Memory B cell (primary cell): ENCODE results near the gene PARP2.

Experiments
- ATAC-seq: fragments of 150-1000 bp; cut with Tn5 transposase; 2 replicates; pipeline ENCODE4 v1.10.0; 2021; ENCODE audit warnings: low read depth, mild to moderate bottlenecking, moderate library complexity
- DNase-seq, 2 donors: peaks; one replicate each; pipeline ENCODE4 v3.0.0; 2022; ENCODE audit warnings: low spot score in 2 of 2
- H3K27ac Mint-ChIP-seq: one replicate; pipeline ENCODE4 v1.8.0; 2022; ENCODE audit warnings: mild to moderate bottlenecking, moderate library complexity, mixed read lengths
- H3K27me3 Mint-ChIP-seq: one replicate; pipeline ENCODE4 v1.8.0; 2022; ENCODE audit warnings: mixed read lengths
- H3K36me3 Mint-ChIP-seq: one replicate; pipeline ENCODE4 v1.8.0; 2022; ENCODE audit warnings: mild to moderate bottlenecking, mixed read lengths
- H3K4me1 Mint-ChIP-seq: one replicate; pipeline ENCODE4 v1.8.0; 2022; ENCODE audit warnings: mixed read lengths
- H3K4me3 Mint-ChIP-seq: one replicate; pipeline ENCODE4 v1.8.0; 2022; ENCODE audit warnings: mild to moderate bottlenecking, moderate library complexity, mixed read lengths
- H3K9me3 Mint-ChIP-seq: one replicate; pipeline ENCODE4 v1.8.0; 2022; ENCODE audit warnings: mixed read lengths

The PARP2 gene, protein sequence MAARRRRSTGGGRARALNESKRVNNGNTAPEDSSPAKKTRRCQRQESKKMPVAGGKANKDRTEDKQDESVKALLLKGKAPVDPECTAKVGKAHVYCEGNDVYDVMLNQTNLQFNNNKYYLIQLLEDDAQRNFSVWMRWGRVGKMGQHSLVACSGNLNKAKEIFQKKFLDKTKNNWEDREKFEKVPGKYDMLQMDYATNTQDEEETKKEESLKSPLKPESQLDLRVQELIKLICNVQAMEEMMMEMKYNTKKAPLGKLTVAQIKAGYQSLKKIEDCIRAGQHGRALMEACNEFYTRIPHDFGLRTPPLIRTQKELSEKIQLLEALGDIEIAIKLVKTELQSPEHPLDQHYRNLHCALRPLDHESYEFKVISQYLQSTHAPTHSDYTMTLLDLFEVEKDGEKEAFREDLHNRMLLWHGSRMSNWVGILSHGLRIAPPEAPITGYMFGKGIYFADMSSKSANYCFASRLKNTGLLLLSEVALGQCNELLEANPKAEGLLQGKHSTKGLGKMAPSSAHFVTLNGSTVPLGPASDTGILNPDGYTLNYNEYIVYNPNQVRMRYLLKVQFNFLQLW

DNA sequence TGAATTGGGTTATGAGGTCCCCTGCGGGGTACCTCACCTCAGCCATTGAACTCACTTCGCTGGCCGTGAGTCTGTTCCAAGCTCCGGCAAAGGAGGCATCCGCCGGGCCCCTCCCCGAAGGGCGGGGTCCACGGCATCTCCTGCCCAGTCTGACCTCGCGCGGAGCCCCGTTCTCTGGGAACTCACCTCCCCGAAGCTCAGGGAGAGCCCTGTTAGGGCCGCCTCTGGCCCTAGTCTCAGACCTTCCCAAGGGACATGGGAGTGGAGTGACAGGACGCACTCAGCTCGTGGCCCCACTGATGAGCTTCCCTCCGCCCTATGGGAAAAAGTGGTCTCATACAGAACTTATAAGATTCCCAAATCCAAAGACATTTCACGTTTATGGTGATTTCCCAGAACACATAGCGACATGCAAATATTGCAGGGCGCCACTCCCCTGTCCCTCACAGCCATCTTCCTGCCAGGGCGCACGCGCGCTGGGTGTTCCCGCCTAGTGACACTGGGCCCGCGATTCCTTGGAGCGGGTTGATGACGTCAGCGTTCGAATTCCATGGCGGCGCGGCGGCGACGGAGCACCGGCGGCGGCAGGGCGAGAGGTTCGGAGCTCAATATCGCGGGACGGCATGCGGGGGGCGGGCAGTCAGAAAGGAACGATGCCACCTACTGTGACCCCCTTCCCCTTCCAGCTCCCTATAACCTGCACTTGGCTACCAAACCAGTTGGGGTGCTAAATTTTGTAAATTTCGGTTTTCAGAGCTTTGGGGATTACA, at the start of gene PARP2:
TSS of gene PARP2 (plus strand) at position 544 of the 770 bp plus-strand sequence. CDS start at position 551, 7 bp downstream.
- Mint-ChIP-seq H3K4me3 (peak within 1 kb of the TSS; percentile 96), H3K27me3 (no peaks in the 10 kb centered on the region), H3K4me1 (peaks cover 14% of the 10 kb centered on the region), H3K27ac (peak within 1 kb of the TSS; percentile 98), H3K36me3 (peaks cover 5% of the 10 kb centered on the region), H3K9me3 (no peaks in the 10 kb centered on the region)
- DNase-seq: peak; percentile 89 to 92
- peak; percentile 76 for ATAC-seq

DNA sequence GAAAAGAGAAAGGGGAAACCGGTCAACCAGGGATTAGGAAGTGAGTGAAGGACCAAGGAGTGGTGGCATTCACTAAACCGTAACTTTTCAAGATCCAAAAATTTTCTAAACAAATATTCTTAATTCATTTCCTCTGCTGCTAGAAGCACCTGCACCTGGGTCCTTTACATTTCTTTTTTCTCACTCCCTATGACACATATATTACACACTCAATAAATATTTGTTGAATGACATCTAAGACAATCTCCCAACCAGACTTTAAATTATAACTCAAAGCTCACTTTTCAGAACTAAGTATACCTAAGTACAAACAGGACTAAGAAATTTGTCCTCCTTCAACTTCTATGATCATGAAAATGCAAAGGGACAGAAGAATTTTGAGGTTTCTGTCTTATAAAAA, 48.8 kb upstream of the PARP2 start:
- no peak overlapping the region for H3K4me3 Mint-ChIP-seq
- ATAC-seq (no peak), DNase-seq (no peak)
- H3K27ac Mint-ChIP-seq: peak overlapping the region; percentile 88
- no peaks in the 10 kb centered on the region for H3K27me3 Mint-ChIP-seq
- no peaks in the 10 kb centered on the region for H3K9me3 Mint-ChIP-seq
- H3K36me3 Mint-ChIP-seq: peaks cover 56% of the 10 kb centered on the region
- peaks cover 13% of the 10 kb centered on the region for H3K4me1 Mint-ChIP-seq

GRCh38 chr14:20295067-20295466, 48.4 kb upstream of the PARP2 start:
- Mint-ChIP-seq H3K9me3 (no peaks in the 10 kb centered on the region), H3K27me3 (no peaks in the 10 kb centered on the region), H3K4me1 (peaks cover 13% of the 10 kb centered on the region), H3K4me3 (no peak overlapping the region), H3K36me3 (peaks cover 55% of the 10 kb centered on the region), H3K27ac (peak overlapping the region; percentile 88)
- DNase-seq (no peak), ATAC-seq (peak; percentile 88)

- no peaks in the 10 kb centered on the region for H3K9me3 Mint-ChIP-seq
- ATAC-seq (no peak), DNase-seq (no peak)
- H3K36me3 Mint-ChIP-seq: peaks cover 41% of the 10 kb centered on the region
- H3K4me3 Mint-ChIP-seq: no peak overlapping the region
- H3K4me1 Mint-ChIP-seq: peaks cover 24% of the 10 kb centered on the region
- no peaks in the 10 kb centered on the region for H3K27me3 Mint-ChIP-seq
- no peak overlapping the region for H3K27ac Mint-ChIP-seq
These were observed 41.2 kb upstream of the PARP2 start for GRCh38 chr14:20302042-20302755.

DNA sequence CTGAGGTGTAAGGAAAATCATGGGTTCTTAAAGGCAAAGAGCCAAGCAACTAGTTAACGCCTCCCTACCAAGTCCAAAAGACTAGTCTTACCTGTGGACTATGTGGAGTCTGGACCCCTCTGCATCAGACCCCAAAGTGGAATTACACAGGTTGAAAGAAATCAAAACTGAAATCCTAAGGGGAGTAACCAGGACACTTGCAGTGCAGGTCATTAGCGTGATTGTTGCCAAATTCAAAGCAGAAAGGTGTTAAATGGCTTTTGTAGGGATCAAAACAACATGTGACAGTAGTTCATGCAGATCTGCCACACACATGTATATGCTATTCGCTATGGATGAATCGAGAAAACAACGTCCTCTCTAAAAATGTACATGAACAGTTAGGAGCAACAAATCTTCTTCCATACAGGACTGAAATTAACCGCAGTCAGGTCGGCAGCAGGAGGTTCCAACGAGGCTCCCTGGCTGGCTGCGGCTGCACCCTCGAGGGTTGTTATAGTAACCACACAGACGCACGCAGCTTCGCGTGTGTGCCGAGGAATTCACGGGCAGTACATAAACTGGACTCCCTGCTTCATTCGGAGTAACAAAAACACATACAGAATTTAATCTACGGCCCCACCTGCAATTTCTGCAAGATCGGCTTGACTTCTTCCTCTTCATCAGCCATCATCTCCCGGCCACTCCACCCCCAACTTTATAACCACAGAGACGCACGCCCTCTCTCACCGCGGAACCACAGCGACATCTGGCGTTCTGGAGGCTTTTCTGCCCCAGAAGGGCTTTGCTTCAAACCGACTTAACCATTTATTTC, 38.0 kb upstream of the PARP2 start, which contains the start of gene TTC5:
TSS of gene TTC5 (minus strand) at position 687 of the 814 bp plus-strand sequence. CDS start at position 673, 14 bp downstream.
- H3K4me3 Mint-ChIP-seq: peak within 1 kb of the TSS; percentile 89
- DNase-seq (peak; percentile 95 to 96), ATAC-seq (peak; percentile 99)

DNA sequence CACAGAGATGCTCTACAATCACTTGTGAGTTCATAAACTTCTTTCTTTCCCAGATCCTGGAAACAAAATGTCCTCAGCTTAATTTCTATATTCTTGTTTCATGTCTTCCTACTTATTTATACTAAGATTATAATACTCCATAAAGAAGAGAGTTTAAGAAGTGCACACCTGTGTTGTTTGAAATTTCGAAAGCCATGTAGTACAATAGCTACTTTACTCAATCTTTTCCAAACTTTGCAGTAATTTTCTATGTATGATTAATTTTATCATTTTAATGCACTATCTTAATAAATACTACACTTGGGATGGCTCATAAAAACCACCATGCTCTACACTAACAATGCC, 37.4 kb upstream of the PARP2 start:
- DNase-seq (no peak), ATAC-seq (no peak)
- Mint-ChIP-seq H3K4me3 (peak overlapping the region; percentile 89), H3K4me1 (peaks cover 22% of the 10 kb centered on the region), H3K36me3 (peaks cover 15% of the 10 kb centered on the region), H3K9me3 (no peaks in the 10 kb centered on the region), H3K27ac (peak overlapping the region; percentile 68), H3K27me3 (no peaks in the 10 kb centered on the region)

More for the DNA sequence above, 38.0 kb upstream of the PARP2 start, which contains the start of gene TTC5:
- no peaks in the 10 kb centered on the region for H3K9me3 Mint-ChIP-seq
- H3K4me1 Mint-ChIP-seq: peaks cover 24% of the 10 kb centered on the region
- H3K27ac Mint-ChIP-seq: peak within 1 kb of the TSS; percentile 68
- H3K36me3 Mint-ChIP-seq: peaks cover 21% of the 10 kb centered on the region
- H3K27me3 Mint-ChIP-seq: no peaks in the 10 kb centered on the region

DNA sequence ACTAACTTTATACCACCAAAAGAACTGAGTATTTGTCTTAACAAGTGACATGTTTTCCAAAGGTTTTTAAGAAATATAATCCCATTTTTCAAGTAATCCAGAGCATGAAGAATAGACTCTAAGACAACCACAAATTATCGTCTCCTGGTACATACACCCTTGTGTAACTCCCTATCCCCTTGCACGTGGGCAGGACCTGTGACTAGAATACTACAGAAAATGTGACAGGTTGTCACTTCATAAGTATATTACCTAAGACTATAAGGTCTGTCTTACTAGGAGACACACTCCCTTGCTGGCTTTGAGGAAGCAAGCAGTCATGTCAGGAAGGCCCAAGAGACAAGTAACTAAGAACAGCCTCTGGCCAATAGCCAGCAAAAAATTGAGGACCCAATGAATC, 29.4 kb upstream of the PARP2 start:
- peaks cover 15% of the 10 kb centered on the region for H3K36me3 Mint-ChIP-seq
- H3K4me1 Mint-ChIP-seq: no peaks in the 10 kb centered on the region
- no peaks in the 10 kb centered on the region for H3K27me3 Mint-ChIP-seq
- DNase-seq (no peak), ATAC-seq (no peak)
- no peak overlapping the region for H3K27ac Mint-ChIP-seq
- no peaks in the 10 kb centered on the region for H3K9me3 Mint-ChIP-seq
- H3K4me3 Mint-ChIP-seq: no peak overlapping the region

- H3K4me1 Mint-ChIP-seq: no peaks in the 10 kb centered on the region
- H3K36me3 Mint-ChIP-seq: peaks cover 13% of the 10 kb centered on the region
- ATAC-seq (no peak), DNase-seq (no peak)
- no peaks in the 10 kb centered on the region for H3K27me3 Mint-ChIP-seq
- H3K9me3 Mint-ChIP-seq: no peaks in the 10 kb centered on the region
- H3K4me3 Mint-ChIP-seq: no peak overlapping the region
- H3K27ac Mint-ChIP-seq: no peak overlapping the region
These were observed 25.7 kb upstream of the PARP2 start for GRCh38 chr14:20317720-20318119.

DNA sequence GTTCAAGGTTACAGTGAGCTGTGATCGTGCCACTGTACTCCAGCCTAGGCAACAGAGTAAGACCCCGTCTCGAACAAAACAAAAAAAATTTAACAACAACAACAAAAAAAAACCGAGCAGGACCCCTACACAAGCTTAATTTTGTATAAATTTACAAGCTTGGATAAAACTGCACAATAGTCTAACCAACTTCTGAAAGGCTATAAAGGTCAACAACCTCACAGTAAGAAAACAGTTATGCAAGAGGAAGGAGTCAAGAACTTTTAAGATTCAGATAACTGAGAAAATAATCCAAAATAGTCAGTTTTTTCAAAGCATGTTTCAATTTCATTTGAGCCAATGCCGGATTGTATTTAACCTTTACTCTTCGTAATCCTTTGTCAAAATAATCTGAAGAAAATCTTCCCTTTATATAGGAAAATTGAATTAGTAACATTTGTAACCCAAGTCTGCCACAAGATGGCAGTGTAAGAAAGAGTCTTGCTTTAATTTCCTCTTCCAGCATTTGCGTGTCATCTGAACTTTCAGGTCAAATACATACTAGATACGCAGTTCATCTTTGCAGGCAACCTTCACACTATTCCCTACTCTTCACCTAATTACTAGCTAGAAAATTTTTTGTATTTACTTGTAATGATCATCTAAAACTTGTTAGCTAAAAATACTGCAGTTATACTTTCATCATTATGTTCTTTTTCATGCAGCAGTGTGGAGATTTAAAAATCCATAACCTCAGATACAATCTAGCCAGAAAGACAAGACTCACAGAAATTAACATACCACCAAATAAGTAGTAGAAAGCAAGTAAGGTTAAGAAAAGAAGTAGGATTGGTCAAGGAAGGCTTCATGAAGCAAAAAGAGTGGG, 16.2 kb upstream of the PARP2 start:
- peak; percentile 60 for ATAC-seq
- H3K9me3 Mint-ChIP-seq: no peaks in the 10 kb centered on the region
- H3K27ac Mint-ChIP-seq: peak overlapping the region; percentile 64
- DNase-seq: peak; percentile 20 to 58
- H3K27me3 Mint-ChIP-seq: no peaks in the 10 kb centered on the region
- no peak overlapping the region for H3K4me3 Mint-ChIP-seq
- H3K4me1 Mint-ChIP-seq: peaks cover 21% of the 10 kb centered on the region
- peaks cover 7% of the 10 kb centered on the region for H3K36me3 Mint-ChIP-seq

- no peak for DNase-seq
- Mint-ChIP-seq H3K4me3 (no peak overlapping the region), H3K36me3 (peaks cover 7% of the 10 kb centered on the region), H3K27me3 (no peaks in the 10 kb centered on the region), H3K4me1 (peaks cover 24% of the 10 kb centered on the region), H3K27ac (peak overlapping the region; percentile 47), H3K9me3 (no peaks in the 10 kb centered on the region)
- ATAC-seq: no peak
These were observed 14.7 kb upstream of the PARP2 start for GRCh38 chr14:20328705-20329104.

DNA sequence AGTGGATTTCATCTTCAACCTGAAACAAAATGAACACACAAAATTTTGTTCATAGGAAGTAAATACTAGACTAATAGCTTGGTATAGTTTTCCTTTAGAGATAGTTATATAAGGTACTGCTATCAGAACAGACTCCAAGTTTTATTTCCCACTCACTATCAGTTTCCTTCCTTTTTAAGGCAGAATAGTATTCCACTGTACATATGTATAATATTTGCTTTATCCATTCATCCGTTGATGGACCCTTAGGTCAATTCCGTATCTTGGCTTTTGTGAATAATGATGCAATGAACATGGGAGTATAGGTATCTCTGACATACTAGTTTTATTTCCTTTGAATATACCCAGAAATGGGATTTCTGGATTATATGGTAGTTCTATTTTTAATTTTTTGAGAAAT, 14.1 kb upstream of the PARP2 start:
- Mint-ChIP-seq H3K27ac (no peak overlapping the region), H3K4me3 (no peak overlapping the region), H3K36me3 (peaks cover 6% of the 10 kb centered on the region), H3K27me3 (no peaks in the 10 kb centered on the region), H3K4me1 (peaks cover 24% of the 10 kb centered on the region), H3K9me3 (no peaks in the 10 kb centered on the region)
- DNase-seq: no peak
- no peak for ATAC-seq

- Mint-ChIP-seq H3K4me1 (peaks cover 24% of the 10 kb centered on the region), H3K27me3 (no peaks in the 10 kb centered on the region), H3K4me3 (no peak overlapping the region), H3K36me3 (peaks cover 3% of the 10 kb centered on the region), H3K9me3 (no peaks in the 10 kb centered on the region), H3K27ac (peak overlapping the region; percentile 41)
- ATAC-seq (no peak), DNase-seq (no peak)
These were observed 12.3 kb upstream of the PARP2 start for GRCh38 chr14:20331053-20331613.
